ENCODE results near the gene MRGPRX1. TPM values are rescaled to one million over a fixed set of nuclear protein-coding genes. Genes with fewer than 3 reads are reported as not detected.
A peak's percentile ranks its signal among the peaks of the same experiment; 100 is the strongest.

The MRGPRX1 gene
- polyA plus RNA-seq, 1 donor (not counting 4 experiments of a cell fraction or from before 2014, with no cell fraction given) = not detected

- Histone ChIP-seq H3K9me1 (ENCODE audit: control insufficient read depth, extremely low read depth, insufficient read depth, low read length) (no peaks in the 10 kb centered on the region), H3K4me2 (ENCODE audit: control insufficient read depth, extremely low read depth, insufficient read depth, low read depth, low read length) (no peak overlapping the region), H3K27ac (ENCODE audit: control insufficient read depth, insufficient read depth, low read length) (no peak overlapping the region), H2AFZ (ENCODE audit: control insufficient read depth, low read length) (no peak overlapping the region), H3K9me3 (ENCODE audit: control insufficient read depth, low read depth, low read length) (no peaks in the 10 kb centered on the region), H3K36me3 (ENCODE audit: control insufficient read depth in 2 of 2, extremely low read depth in 1 of 2, insufficient read depth in 2 of 2, low read length in 2 of 2) (no peaks in the 10 kb centered on the region), H3K27me3 (ENCODE audit: control insufficient read depth, extremely low read depth, insufficient read depth, low read length) (no peaks in the 10 kb centered on the region), H4K20me1 (ENCODE audit: control insufficient read depth, extremely low read depth, insufficient read depth, low read length) (no peaks in the 10 kb centered on the region), H3K4me1 (ENCODE audit: control insufficient read depth, extremely low read depth, insufficient read depth, low read length) (peaks cover 23% of the 10 kb centered on the region), H3K9ac (ENCODE audit: control insufficient read depth, extremely low read depth, insufficient read depth, low read length) (no peak overlapping the region), H3K4me3 (ENCODE audit: control insufficient read depth in 2 of 3, extremely low read depth in 1 of 3, insufficient read depth in 2 of 3, low read depth in 1 of 3, low read length in 3 of 3) (no peak overlapping the region), H3K79me2 (ENCODE audit: control insufficient read depth, insufficient read depth, low read length) (no peaks in the 10 kb centered on the region)
- no peak for DNase-seq (ENCODE audit: low read depth, low spot score)
- dilution Hi-C loops (cut with MboI; ENCODE audit: extremely low pct_ligation_motif_present, low sequenced_read_pairs) = no loop called here
- no peak for FAIRE-seq
- TF ChIP-seq, protein P1, sequence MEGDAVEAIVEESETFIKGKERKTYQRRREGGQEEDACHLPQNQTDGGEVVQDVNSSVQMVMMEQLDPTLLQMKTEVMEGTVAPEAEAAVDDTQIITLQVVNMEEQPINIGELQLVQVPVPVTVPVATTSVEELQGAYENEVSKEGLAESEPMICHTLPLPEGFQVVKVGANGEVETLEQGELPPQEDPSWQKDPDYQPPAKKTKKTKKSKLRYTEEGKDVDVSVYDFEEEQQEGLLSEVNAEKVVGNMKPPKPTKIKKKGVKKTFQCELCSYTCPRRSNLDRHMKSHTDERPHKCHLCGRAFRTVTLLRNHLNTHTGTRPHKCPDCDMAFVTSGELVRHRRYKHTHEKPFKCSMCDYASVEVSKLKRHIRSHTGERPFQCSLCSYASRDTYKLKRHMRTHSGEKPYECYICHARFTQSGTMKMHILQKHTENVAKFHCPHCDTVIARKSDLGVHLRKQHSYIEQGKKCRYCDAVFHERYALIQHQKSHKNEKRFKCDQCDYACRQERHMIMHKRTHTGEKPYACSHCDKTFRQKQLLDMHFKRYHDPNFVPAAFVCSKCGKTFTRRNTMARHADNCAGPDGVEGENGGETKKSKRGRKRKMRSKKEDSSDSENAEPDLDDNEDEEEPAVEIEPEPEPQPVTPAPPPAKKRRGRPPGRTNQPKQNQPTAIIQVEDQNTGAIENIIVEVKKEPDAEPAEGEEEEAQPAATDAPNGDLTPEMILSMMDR (optimal IDR thresholded peaks at IDR 0.05 in 1 of 3, IDR thresholded peaks at IDR 0.05 in 1 of 3, conservative IDR thresholded peaks at IDR 0.05 in 1 of 3; ENCODE audit: extremely low read depth in 1 of 3, insufficient read depth in 2 of 3, low read length in 3 of 3) = no peak
- no peak for TF ChIP-seq EZH2 (IDR thresholded peaks at IDR 0.05; ENCODE audit: low read length)
Measured at GRCh38 chr11:18956630-18957029, 17.4 kb upstream of the MRGPRX1 start.

- FAIRE-seq (peak; percentile 81), DNase-seq (ENCODE audit: low read depth, low spot score) (no peak)
- no peak for TF ChIP-seq EZH2 (IDR thresholded peaks at IDR 0.05; ENCODE audit: low read length)
- TF ChIP-seq, protein P1 (optimal IDR thresholded peaks at IDR 0.05 in 1 of 3, IDR thresholded peaks at IDR 0.05 in 1 of 3, conservative IDR thresholded peaks at IDR 0.05 in 1 of 3; ENCODE audit: extremely low read depth in 1 of 3, insufficient read depth in 2 of 3, low read length in 3 of 3) = no peak
- dilution Hi-C loops (cut with MboI; ENCODE audit: extremely low pct_ligation_motif_present, low sequenced_read_pairs) = no loop called here
- Histone ChIP-seq H3K4me1 (ENCODE audit: control insufficient read depth, extremely low read depth, insufficient read depth, low read length) (peaks cover 18% of the 10 kb centered on the region), H3K4me2 (ENCODE audit: control insufficient read depth, extremely low read depth, insufficient read depth, low read depth, low read length) (peak overlapping the region; percentile 46), H3K9me3 (ENCODE audit: control insufficient read depth, low read depth, low read length) (no peaks in the 10 kb centered on the region), H3K27me3 (ENCODE audit: control insufficient read depth, extremely low read depth, insufficient read depth, low read length) (no peaks in the 10 kb centered on the region), H3K36me3 (ENCODE audit: control insufficient read depth in 2 of 2, extremely low read depth in 1 of 2, insufficient read depth in 2 of 2, low read length in 2 of 2) (no peaks in the 10 kb centered on the region), H3K4me3 (ENCODE audit: control insufficient read depth in 2 of 3, extremely low read depth in 1 of 3, insufficient read depth in 2 of 3, low read depth in 1 of 3, low read length in 3 of 3) (no peak overlapping the region), H4K20me1 (ENCODE audit: control insufficient read depth, extremely low read depth, insufficient read depth, low read length) (no peaks in the 10 kb centered on the region), H2AFZ (ENCODE audit: control insufficient read depth, low read length) (no peak overlapping the region), H3K9me1 (ENCODE audit: control insufficient read depth, extremely low read depth, insufficient read depth, low read length) (no peaks in the 10 kb centered on the region), H3K27ac (ENCODE audit: control insufficient read depth, insufficient read depth, low read length) (no peak overlapping the region), H3K79me2 (ENCODE audit: control insufficient read depth, insufficient read depth, low read length) (no peaks in the 10 kb centered on the region), H3K9ac (ENCODE audit: control insufficient read depth, extremely low read depth, insufficient read depth, low read length) (no peak overlapping the region)
Measured at GRCh38 chr11:18936002-18936673, 3.1 kb downstream of the MRGPRX1 start.

Measured in keratinocyte (primary cell).